Sciatic nerve (tissue), 2 donors: ENCODE data around the gene DLX6. TPM values are rescaled to one million over a fixed set of nuclear protein-coding genes. Genes with fewer than 3 reads are reported as not detected.

Experiments used
- ATAC-seq: fragments of 200-7000 bp; cut with Tn5 transposase; one replicate; pipeline ENCODE4 v1.9.1; 2020; ENCODE audit warnings: mild to moderate bottlenecking, moderate library complexity
- DNase-seq: peaks from one replicate; pipeline ENCODE4 v3.0.0-alpha.2; 2020; ENCODE audit warnings: low spot score
- intact Hi-C: fragments of 100-400 bp; cut with DNase I; formaldehyde crosslinking; loops from one replicate; pipeline ENCODE4 v1.14.2; 2022
- total RNA-seq: library from RNA; stranded (reverse); fragmentation: NEBNext Ultra II Directional; extraction: Animal tissue kit (Norgen Biotek cat#: 25700); gene quantifications from one replicate; pipeline ENCODE4 v1.2.1, GENCODE V29; 2021
- donor health status: DM: no; HTN: no; CAD: no.
- donor health status: DM: no; HTN: no; CAD: no.

Gene DLX6
- total RNA-seq, 1 donor from 2014 or later, result not detected

GRCh38 chr7:97006816-97007582 lies 1.6 kb downstream of the DLX6 start:
- intact Hi-C loops, result no loop called here
- DNase-seq, result no peak
- peak; percentile 25 for ATAC-seq

DNA sequence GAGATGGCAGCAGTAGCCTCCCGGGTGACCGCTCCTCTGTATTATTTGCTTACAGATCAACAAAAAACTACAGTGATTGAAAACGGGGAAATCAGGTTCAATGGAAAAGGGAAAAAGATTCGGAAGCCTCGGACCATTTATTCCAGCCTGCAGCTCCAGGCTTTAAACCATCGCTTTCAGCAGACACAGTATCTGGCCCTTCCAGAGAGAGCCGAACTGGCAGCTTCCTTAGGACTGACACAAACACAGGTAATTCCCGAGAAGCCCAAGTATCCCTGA lies 2.2 kb downstream of the DLX6 start:
- ATAC-seq, result no peak
- DNase-seq, result no peak
- intact Hi-C loops, result no loop called here

GRCh38 chr7:97008275-97008917 lies 3.0 kb downstream of the DLX6 start:
- DNase-seq (no peak), ATAC-seq (no peak)
- intact Hi-C loops, result no loop called here

- intact Hi-C loops, result no loop called here
- ATAC-seq, result no peak
Measured at GRCh38 chr7:97009753-97010732, 4.7 kb downstream of the DLX6 start.

DNA sequence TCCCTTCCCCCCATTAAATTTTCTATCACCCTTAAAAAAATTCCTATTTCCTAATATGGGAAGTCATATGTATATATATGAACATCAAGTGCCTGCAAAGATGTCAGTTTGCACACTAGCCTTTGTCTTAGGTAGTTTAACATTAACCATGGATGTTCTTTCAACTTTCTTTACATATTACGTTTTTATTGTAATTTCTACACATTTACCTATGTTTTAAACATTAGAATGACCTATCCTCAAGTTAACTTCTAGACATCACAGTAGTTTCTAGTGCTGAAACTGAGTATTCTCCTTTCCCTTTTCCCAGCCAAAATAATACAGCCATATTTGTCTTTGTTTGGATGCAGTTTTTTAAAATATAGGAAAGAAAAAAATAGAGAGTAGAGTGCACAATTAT lies 5.8 kb downstream of the DLX6 start:
- ATAC-seq (no peak), DNase-seq (no peak)
- intact Hi-C loops, result no loop called here

More at GRCh38 chr7:97009753-97010732, 4.7 kb downstream of the DLX6 start:
- no peak for DNase-seq

DNA sequence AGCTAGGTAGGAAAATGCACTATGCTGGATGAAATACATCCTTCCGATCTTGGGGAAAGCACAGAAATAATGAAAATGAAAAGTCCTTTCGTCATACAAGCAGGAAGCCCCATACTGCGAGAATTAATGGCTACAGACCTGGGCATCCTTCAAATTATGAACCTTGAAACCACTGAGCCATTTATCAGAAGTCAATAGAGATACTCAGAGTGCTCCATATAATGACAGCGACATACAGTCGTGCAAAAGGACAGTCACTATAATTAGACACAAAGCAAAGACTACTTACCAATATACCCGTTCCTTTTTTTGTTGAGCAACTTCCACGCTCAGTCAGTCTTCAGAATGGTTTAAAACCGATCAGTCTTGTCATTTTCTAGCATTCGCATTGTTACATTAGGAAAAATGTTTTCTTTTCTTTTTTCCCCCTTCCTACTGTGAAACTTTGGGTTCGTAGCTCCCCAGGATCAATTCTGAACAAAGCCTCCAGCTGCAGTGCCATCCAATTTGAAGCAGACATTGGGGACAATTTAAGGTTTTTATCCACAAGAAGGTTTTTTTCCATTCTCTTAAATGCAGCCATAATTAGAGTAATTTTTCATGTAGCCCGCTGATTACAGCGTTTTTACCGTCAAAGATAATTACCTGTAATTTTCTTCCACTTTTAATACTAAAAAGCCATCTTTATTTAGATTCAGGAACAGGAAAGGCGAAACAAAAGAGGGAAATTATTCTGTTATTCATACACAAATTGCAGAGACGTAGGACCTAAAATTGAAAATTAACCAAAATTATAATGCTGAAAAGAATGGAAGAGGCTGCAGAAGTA lies 6.4 kb downstream of the DLX6 start:
- intact Hi-C loops, result no loop called here
- DNase-seq, result no peak
- ATAC-seq, result no peak

DNA sequence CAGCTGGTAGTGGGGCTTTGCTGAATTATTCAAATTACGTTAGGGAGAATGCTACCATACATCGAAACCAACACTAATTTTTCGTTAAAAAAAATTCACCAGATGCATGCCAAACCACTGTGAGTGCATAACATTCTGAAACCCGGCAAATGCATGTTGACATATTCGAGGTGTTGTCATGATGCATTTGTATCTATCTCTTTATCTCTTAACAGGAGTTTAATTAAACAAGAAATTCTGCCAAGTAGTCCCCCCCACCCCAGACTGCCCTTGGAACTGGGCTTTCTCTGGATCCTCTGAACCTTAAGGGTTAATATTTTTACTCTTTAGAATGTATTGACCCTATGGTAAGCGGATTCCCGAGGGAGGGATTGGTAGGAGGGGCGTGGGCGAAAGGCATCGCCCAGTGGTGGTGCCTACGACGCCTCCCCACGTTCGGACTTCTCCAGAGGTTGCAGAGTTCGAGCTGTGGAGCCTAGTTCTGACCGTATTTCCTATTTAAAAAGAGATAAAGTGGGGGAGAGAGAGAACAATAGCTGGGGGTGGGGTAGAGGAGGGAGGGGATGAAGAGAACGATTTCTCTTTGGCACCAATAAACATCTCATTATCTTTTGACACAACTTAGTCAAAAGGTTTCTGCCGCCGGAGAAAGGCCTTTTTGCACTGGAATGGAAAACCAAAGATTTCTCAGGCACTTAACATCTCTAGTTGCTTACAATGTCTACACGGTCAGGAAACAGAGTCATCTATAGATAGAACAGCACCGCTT lies 7.2 kb downstream of the DLX6 start:
- intact Hi-C loops, result no loop called here
- DNase-seq (no peak), ATAC-seq (no peak)

GRCh38 chr7:97013134-97013844 lies 7.9 kb downstream of the DLX6 start:
- ATAC-seq, result no peak
- intact Hi-C loops, result no loop called here
- no peak for DNase-seq

DNA sequence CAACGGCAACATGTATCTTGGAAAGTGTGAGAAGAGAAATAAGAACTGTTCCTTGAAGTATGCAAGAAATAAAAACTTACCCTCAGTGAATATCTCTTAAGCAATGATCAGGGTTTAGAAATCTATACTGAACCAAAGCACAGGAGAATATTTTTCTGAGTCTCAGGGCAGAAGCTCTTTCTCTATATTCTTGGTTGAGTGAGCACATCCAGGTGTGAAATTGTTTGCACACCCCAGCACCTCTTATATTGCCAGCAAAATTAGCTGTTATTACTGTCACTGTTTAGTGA lies 8.4 kb downstream of the DLX6 start:
- no peak for ATAC-seq
- intact Hi-C loops, result no loop called here

DNA sequence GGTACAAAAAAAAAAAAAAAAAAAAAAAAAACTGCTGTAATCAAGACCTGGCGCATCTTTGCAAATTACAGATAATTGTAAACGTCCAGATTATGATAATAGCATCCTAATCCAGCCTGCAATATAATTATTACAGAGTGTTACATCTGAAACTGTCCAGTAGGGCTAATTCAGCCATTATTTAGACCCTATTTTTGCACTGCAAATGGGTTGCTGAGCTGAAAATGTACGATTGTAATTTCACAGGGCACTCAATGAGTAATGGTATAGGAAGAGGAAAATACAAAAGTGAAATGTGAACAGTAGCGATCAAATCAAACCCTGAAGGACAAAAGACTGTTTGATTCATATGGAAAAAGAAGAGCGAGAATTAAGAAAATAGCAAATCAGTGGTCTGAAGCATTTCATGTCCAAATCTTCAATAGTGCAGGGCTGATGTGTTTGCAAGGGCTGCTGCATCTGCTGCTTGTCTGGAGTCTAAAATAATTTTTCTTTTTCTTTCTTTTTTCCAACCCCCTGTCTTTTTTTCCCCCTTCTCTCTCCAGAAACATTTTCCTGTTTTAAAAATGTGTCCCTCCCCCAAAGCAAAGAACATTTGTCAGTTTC lies 8.9 kb downstream of the DLX6 start:
- ATAC-seq, result no peak

More for the DNA sequence above, 8.4 kb downstream of the DLX6 start:
- DNase-seq, result no peak

GRCh38 chr7:97015279-97015678 lies 9.9 kb downstream of the DLX6 start:
- ATAC-seq (no peak), DNase-seq (no peak)
- intact Hi-C loops, result no loop called here

More for the DNA sequence above, 8.9 kb downstream of the DLX6 start:
- DNase-seq, result no peak
- intact Hi-C loops, result no loop called here

- no peak for DNase-seq
- intact Hi-C loops, result no loop called here
- no peak for ATAC-seq
Measured at GRCh38 chr7:97015756-97016380, 10.5 kb downstream of the DLX6 start.

DNA sequence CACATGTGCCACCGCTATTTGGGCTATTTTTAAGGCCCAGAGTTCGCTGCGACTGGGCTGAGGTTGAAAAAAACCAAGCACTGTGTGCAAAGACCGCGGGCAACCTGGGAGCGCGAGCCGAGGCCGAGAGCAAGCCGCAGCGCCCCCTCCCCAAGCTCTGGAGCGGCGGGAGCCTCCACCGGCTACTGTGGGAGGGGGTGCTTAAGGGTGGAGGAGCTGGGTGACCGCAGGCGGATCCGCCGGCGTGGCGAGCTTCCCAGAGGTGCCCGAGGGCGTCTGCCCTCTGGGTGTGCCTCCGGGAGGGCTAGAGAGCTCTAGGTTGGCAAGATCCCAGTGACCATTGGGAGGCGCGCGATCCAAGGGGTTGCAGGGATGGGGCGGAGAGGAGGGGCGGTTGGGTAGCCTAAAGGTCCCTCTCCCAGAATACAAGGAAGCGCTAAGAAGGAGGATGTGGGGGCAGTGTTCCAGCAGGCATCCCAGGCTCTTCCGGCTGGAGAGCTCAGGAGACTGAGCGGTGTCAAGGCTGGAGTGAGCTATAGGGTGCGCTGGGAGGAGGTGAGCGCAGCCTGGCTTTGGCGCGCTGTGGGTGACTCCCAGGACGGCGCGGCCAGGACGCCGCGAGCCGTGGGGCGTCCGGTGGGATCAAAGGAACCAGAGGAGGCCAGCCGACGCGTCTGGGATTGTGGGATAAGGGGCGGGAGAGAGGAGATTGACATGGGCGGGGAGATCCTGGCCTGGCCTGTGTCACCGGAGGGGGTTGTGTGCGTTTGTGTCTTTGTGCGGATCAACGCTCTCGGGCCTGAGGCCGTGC lies 11.2 kb downstream of the DLX6 start:
- ATAC-seq, result peak; percentile 37
- DNase-seq, result no peak
- intact Hi-C loops, result no loop called here

DNA sequence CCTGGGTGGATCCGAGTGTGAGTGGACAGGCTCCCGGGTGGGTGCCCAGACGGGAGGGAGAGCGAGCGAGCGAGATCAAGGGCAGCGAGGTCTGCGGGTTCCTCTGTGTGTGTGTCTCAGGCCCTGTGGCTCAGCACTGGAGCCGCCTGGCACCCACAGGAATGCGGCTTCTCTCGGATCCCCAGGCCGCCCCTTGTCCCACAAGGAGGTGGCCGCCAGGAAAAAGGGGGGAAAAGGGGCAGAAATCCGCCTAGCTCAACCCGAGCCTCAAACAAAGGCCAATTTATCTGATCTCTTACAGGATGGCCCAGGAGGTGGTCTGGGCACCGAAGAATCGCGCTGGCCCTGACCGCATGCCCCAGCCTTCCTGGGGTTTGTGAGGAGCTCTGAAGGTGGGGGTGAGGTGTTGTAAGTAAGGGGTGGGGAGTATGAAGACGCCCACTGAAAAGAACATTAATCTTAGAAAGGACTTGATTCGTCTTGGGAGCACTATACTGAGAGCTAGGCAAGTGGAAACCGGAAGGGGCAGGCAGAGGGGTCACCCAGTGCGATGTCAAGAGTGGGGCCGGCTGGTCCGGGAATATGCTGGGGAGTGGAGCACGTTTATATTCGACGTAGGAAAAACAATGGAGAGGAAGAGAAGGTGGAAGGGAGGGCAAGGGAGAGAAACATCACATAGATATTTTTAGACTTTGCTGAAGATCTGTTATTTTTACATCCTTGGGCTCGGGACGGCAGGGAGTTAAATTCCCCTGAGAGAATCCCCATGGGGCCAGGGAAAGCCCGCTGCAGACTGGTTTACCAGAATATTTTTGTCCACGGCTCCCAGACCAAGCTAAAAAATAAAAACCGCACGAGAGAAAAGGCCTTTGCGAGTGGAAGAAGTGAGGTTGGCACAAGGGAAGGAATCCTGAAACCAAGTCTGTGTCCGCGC lies 12.1 kb downstream of the DLX6 start:
- peak; percentile 25 for ATAC-seq

DNA sequence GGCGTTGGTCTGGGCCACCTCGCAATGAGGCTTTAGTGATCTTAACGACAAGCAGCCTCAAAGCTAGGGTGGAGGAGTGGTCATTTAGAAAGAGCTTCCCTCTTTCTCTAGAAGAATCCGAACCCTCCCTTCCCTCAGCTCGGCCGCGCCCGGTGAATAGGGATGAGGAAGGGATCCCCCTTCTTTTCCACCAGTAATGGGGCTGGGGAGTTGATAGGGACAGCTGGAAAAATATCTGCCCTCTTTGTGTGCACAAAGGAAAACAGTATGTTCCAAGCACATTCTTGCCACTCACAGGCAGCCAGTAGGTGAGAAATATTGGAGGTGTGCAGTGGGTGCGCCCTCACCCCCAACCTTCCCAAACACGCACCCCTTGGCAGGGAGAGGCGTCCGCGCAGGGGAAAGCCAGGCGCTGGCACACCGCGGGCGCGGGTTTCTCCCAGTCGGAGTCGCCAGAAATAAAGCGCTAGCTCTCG lies 12.8 kb downstream of the DLX6 start:
- no peak for ATAC-seq

More for the DNA sequence above, 12.1 kb downstream of the DLX6 start:
- intact Hi-C loops, result no loop called here
- DNase-seq, result no peak

More for the DNA sequence above, 12.8 kb downstream of the DLX6 start:
- DNase-seq, result no peak
- intact Hi-C loops, result no loop called here
